Activated B cell treated with CpG ODN at 0.5 μM for 24 hours (primary cell): ENCODE measurements around the gene KIF12. TPM values are rescaled to one million over a fixed set of nuclear protein-coding genes. Genes with fewer than 3 reads are reported as not detected.

ENCODE experiments used
- ATAC-seq: fragments of 200-7000 bp; cut with Tn5 transposase; one replicate; pipeline ENCODE4 v1.10.0; 2021; ENCODE audit warnings: low read depth, mild to moderate bottlenecking, moderate library complexity
- CTCF ChIA-PET: fragments of 350-600 bp; sonication (Branson Sonifier 250); formaldehyde crosslinking; loops from one replicate; lab custom pipeline; 2021; ENCODE audit warnings: antibody characterized with exemption; lab: Charles Lee
- POLR2A ChIA-PET: fragments of 350-600 bp; sonication (Branson Sonifier 250); formaldehyde crosslinking; loops from one replicate; lab custom pipeline; 2021; ENCODE audit warnings: antibody characterized with exemption; lab: Charles Lee
- DNase-seq: peaks from one replicate; pipeline ENCODE4 v3.0.0; 2022
- H3K27ac Mint-ChIP-seq: one replicate; pipeline ENCODE4 v1.8.0; 2020; ENCODE audit warnings: mixed read lengths
- H3K27me3 Mint-ChIP-seq: one replicate; pipeline ENCODE4 v1.8.0; 2021; ENCODE audit warnings: mixed read lengths
- H3K36me3 Mint-ChIP-seq: one replicate; pipeline ENCODE4 v1.8.0; 2021; ENCODE audit warnings: low read depth, mixed read lengths
- H3K4me1 Mint-ChIP-seq: one replicate; pipeline ENCODE4 v1.8.0; 2021; ENCODE audit warnings: mixed read lengths
- H3K4me3 Mint-ChIP-seq: one replicate; pipeline ENCODE4 v1.8.0; 2020; ENCODE audit warnings: mild to moderate bottlenecking, mixed read lengths
- H3K9me3 Mint-ChIP-seq: one replicate; pipeline ENCODE4 v1.8.0; 2020; ENCODE audit warnings: mixed read lengths
- CTCF ChIP-seq: fragments of 200-600 bp; IDR thresholded peaks from one replicate; pipeline ENCODE4 v1.8.0; 2022; ENCODE audit warnings: antibody characterized with exemption, mild to moderate bottlenecking
- intact Hi-C: fragments of 100-400 bp; cut with micrococcal nuclease; formaldehyde crosslinking; loops from one replicate; pipeline ENCODE4 v1.15.1; 2024
- total RNA-seq: library from RNA; stranded (reverse); gene quantifications from 2 replicates; pipeline ENCODE4 v1.2.3, GENCODE V29; 2022

Gene KIF12
- total RNA-seq, 1 donor from 2014 or later: not detected

GRCh38 chr9:114109124-114109523 is 10.0 kb upstream of the KIF12 start:
- intact Hi-C loops: no loop called here
- DNase-seq (no peak), ATAC-seq (no peak)
- Mint-ChIP-seq H3K27ac (no peak overlapping the region), H3K4me3 (no peak overlapping the region), H3K4me1 (no peaks in the 10 kb centered on the region), H3K27me3 (peaks cover 14% of the 10 kb centered on the region), H3K9me3 (no peaks in the 10 kb centered on the region), H3K36me3 (no peaks in the 10 kb centered on the region)
- ChIA-PET CTCF (interaction anchor here (1.0 to 4.0 kb wide), 2 partner anchors 27 to 182 kb away, joined by 3 to 20 read pairs; no protein-coding TSS in a partner anchor), POLR2A (no interaction called here)
- no peak for TF ChIP-seq CTCF

GRCh38 chr9:114108016-114108833 is 9.1 kb upstream of the KIF12 start:
- H3K4me1 Mint-ChIP-seq: no peaks in the 10 kb centered on the region
- ATAC-seq (peak; percentile 60), DNase-seq (peak; percentile 29)
- H3K4me3 Mint-ChIP-seq: no peak overlapping the region
- ChIA-PET POLR2A (no interaction called here), CTCF (interaction anchor here (0.8 to 4.0 kb wide), 4 partner anchors 8 to 183 kb away, joined by 3 to 20 read pairs (median 6); no protein-coding TSS in a partner anchor)
- no peak for TF ChIP-seq CTCF
- peaks cover 8% of the 10 kb centered on the region for H3K27me3 Mint-ChIP-seq
- intact Hi-C loops: loop anchor here (1.0 kb wide), 1 partner anchor 183 kb away; no protein-coding TSS in a partner anchor
- no peaks in the 10 kb centered on the region for H3K9me3 Mint-ChIP-seq
- H3K27ac Mint-ChIP-seq: no peak overlapping the region
- H3K36me3 Mint-ChIP-seq: no peaks in the 10 kb centered on the region

GRCh38 chr9:114107286-114108001 is 8.4 kb upstream of the KIF12 start:
- ChIA-PET POLR2A (no interaction called here), CTCF (interaction anchor here (0.8 to 4.0 kb wide), 4 partner anchors 8 to 184 kb away, joined by 3 to 20 read pairs (median 6); no protein-coding TSS in a partner anchor)
- intact Hi-C loops: loop anchor here (1.0 kb wide), 1 partner anchor 184 kb away; no protein-coding TSS in a partner anchor
- Mint-ChIP-seq H3K9me3 (peaks cover 2% of the 10 kb centered on the region), H3K27ac (no peak overlapping the region), H3K36me3 (no peaks in the 10 kb centered on the region), H3K4me1 (no peaks in the 10 kb centered on the region), H3K27me3 (peaks cover under 1% of the 10 kb centered on the region), H3K4me3 (no peak overlapping the region)
- DNase-seq (no peak), ATAC-seq (no peak)
- no peak for TF ChIP-seq CTCF

- DNase-seq: no peak
- CTCF ChIA-PET: no interaction called here
- ATAC-seq: no peak
- intact Hi-C loops: no loop called here
- no peaks in the 10 kb centered on the region for H3K36me3 Mint-ChIP-seq
- no peak overlapping the region for H3K4me3 Mint-ChIP-seq
- peaks cover 6% of the 10 kb centered on the region for H3K9me3 Mint-ChIP-seq
- no peaks in the 10 kb centered on the region for H3K4me1 Mint-ChIP-seq
- peaks cover 4% of the 10 kb centered on the region for H3K27me3 Mint-ChIP-seq
- no peak for TF ChIP-seq CTCF
- no peak overlapping the region for H3K27ac Mint-ChIP-seq
- POLR2A ChIA-PET: no interaction called here
These were observed 6.1 kb upstream of the KIF12 start for GRCh38 chr9:114105236-114105635.

GRCh38 chr9:114102484-114102883 is 3.4 kb upstream of the KIF12 start:
- TF ChIP-seq CTCF: no peak
- ATAC-seq (no peak), DNase-seq (no peak)
- no peaks in the 10 kb centered on the region for H3K36me3 Mint-ChIP-seq
- H3K27me3 Mint-ChIP-seq: peaks cover 12% of the 10 kb centered on the region
- ChIA-PET POLR2A (no interaction called here), CTCF (no interaction called here)
- peaks cover 2% of the 10 kb centered on the region for H3K4me1 Mint-ChIP-seq
- H3K9me3 Mint-ChIP-seq: peaks cover 6% of the 10 kb centered on the region
- no peak overlapping the region for H3K4me3 Mint-ChIP-seq
- intact Hi-C loops: no loop called here
- no peak overlapping the region for H3K27ac Mint-ChIP-seq
